Liver (tissue), 3 donors: ENCODE measurements around the gene IP6K3.

Source experiments
- EGR1 ChIP-seq, 2 donors: IDR thresholded peaks; 2 replicates each; pipeline ENCODE4 v1.6.1; 2016 to 2018; ENCODE audit warnings: antibody characterized with exemption in 2 of 2, low read depth in 2 of 2
- FOXA1 ChIP-seq: IDR thresholded peaks from 2 replicates; pipeline ENCODE4 v1.6.1; 2016; ENCODE audit warnings: antibody characterized with exemption
- GABPA ChIP-seq, 2 donors: IDR thresholded peaks in 1 of 2; conservative IDR thresholded peaks in 1 of 2; 2 replicates each; pipeline ENCODE4 v1.6.1; 2016; ENCODE audit warnings: antibody characterized with exemption in 2 of 2, mild to moderate bottlenecking in 1 of 2, moderate library complexity in 1 of 2
- HNF4A ChIP-seq, 2 donors: conservative IDR thresholded peaks; 2 replicates each; pipeline ENCODE4 v1.6.1; 2016; ENCODE audit warnings: antibody characterized with exemption in 2 of 2, mild to moderate bottlenecking in 2 of 2
- HNF4G ChIP-seq: IDR thresholded peaks from 2 replicates; pipeline ENCODE4 v1.6.1; 2016; ENCODE audit warnings: antibody characterized with exemption
- JUND ChIP-seq, 2 donors: IDR thresholded peaks; 2 replicates each; pipeline ENCODE4 v1.6.1; 2016; ENCODE audit warnings: antibody characterized with exemption in 2 of 2
- MAX ChIP-seq: IDR thresholded peaks from 2 replicates; pipeline ENCODE4 v1.6.1; 2016; ENCODE audit warnings: antibody characterized with exemption
- RAD21 ChIP-seq, 2 donors: IDR thresholded peaks; 2 replicates each; pipeline ENCODE4 v1.6.1; 2016; ENCODE audit warnings: antibody characterized with exemption in 2 of 2, mild to moderate bottlenecking in 2 of 2
- REST ChIP-seq: IDR thresholded peaks from 2 replicates; pipeline ENCODE4 v1.6.1; 2016; ENCODE audit warnings: antibody characterized with exemption, mild to moderate bottlenecking
- SP1 ChIP-seq: IDR thresholded peaks from 2 replicates; pipeline ENCODE4 v1.6.1; 2018; ENCODE audit warnings: antibody characterized with exemption, mild to moderate bottlenecking
- TAF1 ChIP-seq: conservative IDR thresholded peaks from 2 replicates; pipeline ENCODE4 v1.6.1; 2016; ENCODE audit warnings: antibody characterized with exemption, mild to moderate bottlenecking
- YY1 ChIP-seq: IDR thresholded peaks from 2 replicates; pipeline ENCODE4 v1.6.1; 2016; ENCODE audit warnings: antibody characterized with exemption, mild to moderate bottlenecking
- TF ChIP-seq, protein P1 (sequence below): fragments of 150-350 bp; IDR thresholded peaks from 2 replicates; pipeline ENCODE4 v1.5.1; 2017; ENCODE audit warnings: improper control_type of control experiment, low read depth, low read length; ENCODE audit not compliant: missing input control
- TF ChIP-seq, protein P2 (sequence below): IDR thresholded peaks from 2 replicates; pipeline ENCODE4 v1.6.1; 2016; ENCODE audit warnings: antibody characterized with exemption
- donor health status: healthy.
- donor health status: healthy.

GRCh38 chr6:33698494-33698893 is 48.2 kb downstream of the IP6K3 start:
- TF ChIP-seq REST (no peak), JUND (IDR thresholded peaks at IDR 0.05) (no peak), EGR1 (IDR thresholded peaks at IDR 0.05; ENCODE audit: low read depth in 2 of 2) (no peak), TAF1 (no peak), GABPA (IDR thresholded peaks at IDR 0.05 in 1 of 2, conservative IDR thresholded peaks at IDR 0.05 in 1 of 2) (no peak), RAD21 (IDR thresholded peaks at IDR 0.05) (no peak), MAX (no peak), SP1 (no peak), FOXA1 (no peak), HNF4G (no peak), HNF4A (conservative IDR thresholded peaks at IDR 0.05) (no peak), YY1 (no peak)
- TF ChIP-seq, protein P1, sequence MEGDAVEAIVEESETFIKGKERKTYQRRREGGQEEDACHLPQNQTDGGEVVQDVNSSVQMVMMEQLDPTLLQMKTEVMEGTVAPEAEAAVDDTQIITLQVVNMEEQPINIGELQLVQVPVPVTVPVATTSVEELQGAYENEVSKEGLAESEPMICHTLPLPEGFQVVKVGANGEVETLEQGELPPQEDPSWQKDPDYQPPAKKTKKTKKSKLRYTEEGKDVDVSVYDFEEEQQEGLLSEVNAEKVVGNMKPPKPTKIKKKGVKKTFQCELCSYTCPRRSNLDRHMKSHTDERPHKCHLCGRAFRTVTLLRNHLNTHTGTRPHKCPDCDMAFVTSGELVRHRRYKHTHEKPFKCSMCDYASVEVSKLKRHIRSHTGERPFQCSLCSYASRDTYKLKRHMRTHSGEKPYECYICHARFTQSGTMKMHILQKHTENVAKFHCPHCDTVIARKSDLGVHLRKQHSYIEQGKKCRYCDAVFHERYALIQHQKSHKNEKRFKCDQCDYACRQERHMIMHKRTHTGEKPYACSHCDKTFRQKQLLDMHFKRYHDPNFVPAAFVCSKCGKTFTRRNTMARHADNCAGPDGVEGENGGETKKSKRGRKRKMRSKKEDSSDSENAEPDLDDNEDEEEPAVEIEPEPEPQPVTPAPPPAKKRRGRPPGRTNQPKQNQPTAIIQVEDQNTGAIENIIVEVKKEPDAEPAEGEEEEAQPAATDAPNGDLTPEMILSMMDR, result no peak
- TF ChIP-seq, protein P2, sequence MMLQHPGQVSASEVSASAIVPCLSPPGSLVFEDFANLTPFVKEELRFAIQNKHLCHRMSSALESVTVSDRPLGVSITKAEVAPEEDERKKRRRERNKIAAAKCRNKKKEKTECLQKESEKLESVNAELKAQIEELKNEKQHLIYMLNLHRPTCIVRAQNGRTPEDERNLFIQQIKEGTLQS, result no peak
